GM18499 (cell line): Measurements from ENCODE around the gene ANKRD13A.
"Not testable (repeated sequence)": the region's sequence is repeated elsewhere in the genome, so short reads cannot be mapped to it uniquely, and the experiment has no call there.

ENCODE experiments used
- ATAC-seq: cut with Tn5 transposase; IDR thresholded peaks from one replicate; pipeline ENCODE4 v1.9.1; 2021; ENCODE audit warnings: moderate number of reproducible peaks; ENCODE audit not compliant: insufficient read depth, unreplicated experiment

Gene ANKRD13A

DNA sequence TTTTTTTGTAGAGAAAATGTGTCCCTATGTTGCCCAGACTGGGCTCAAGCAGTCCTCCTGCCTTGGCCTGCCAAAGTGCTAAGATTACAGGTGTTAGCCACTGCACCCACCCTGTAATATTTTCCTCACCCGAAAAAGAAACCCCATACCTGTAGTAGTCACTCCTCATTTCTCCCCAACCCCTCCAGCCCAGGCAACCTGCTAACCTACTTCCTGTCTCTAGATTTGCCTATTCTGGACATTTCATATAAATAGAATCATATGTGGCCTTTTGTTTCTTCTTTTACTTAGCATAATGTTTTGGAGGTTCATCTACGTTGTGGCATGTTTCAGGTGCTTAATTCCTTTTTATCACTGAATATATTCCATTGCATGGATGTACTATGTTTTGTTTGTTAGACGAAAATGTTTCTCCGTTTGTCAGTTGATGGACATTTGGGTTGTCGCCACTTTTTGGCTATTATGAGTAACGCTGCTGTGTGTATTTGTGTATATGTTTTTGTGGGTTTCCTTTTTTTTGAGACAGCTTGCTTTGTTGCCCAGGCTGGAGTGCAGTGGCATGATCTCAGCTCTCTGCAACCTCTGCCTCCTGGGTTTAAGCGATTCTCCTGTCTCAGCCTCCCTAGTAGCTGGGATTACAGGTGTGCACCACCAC, 6.2 kb downstream of the ANKRD13A start:
- no peak for ATAC-seq

DNA sequence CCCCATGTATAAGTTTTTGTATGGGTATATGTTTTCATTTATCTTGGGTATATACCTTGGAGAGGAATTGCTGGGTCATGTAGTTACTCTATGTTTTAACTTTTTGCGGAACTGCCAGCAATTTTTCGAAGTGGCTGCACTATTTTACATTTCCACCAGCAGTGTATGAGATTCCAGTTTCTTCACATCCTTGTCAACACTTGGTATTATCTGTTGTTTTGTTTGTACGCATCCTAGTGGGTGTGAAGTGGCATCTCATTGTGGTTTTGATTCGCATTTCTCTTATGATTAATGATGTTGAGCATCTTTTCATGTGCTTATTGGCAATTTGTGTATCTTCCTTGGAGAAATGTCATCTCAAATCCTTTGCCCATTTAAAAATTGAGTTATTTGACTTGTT, 6.9 kb downstream of the ANKRD13A start:
- ATAC-seq = no peak

DNA sequence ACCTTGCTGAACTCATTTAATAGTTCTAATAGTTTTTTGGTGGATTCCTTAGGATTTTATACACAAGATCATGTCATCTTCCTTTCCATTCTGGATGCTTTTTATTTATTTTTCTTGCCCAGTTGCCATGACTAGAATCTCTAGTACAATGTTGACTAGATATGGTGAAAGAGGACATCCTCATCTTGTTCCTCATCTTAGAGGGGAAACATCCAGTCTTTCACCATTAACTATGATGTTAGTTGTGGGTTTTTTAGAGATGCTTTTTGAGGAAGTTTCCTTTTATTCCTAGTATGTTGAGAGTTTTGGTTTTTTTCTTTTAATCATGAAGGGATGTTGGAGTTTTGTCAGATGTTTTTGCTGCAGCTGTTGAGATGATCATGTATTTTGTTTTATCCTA, 8.7 kb downstream of the ANKRD13A start:
- no peak for ATAC-seq

DNA sequence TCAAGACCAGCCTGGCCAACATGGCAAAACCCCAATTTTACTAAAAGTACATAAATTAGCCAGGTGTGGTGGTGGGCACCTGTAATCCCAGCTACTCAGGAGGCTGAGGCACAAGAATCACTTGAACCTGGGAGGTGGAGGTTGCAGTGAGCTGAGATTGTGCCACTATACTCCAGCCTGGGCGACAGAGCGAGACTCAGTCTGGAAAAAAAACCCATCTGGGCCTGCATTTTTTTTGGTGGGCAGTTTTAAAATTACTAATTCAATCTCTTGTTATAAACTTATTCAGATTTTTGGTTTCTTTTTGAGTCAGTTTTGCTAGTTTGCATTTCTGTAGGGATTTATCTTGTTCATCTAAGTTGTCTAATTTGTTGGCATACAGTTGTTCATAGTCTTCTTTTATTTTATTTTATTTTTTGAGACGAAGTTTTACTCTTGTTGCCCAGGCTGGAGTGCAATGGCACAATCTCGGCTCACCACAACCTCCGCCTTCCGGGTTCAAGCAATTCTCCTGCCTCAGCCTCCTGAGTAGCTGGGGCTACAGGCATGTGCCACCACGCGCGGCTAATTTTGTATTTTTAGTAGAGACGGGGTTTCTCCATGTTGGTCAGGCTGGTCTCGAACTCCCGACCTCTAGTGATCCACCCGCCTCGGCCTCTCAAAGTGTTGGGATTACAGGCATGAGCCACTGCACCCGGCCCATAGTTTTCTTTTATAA, 9.6 kb downstream of the ANKRD13A start:
- not testable (repeated sequence) for ATAC-seq

DNA sequence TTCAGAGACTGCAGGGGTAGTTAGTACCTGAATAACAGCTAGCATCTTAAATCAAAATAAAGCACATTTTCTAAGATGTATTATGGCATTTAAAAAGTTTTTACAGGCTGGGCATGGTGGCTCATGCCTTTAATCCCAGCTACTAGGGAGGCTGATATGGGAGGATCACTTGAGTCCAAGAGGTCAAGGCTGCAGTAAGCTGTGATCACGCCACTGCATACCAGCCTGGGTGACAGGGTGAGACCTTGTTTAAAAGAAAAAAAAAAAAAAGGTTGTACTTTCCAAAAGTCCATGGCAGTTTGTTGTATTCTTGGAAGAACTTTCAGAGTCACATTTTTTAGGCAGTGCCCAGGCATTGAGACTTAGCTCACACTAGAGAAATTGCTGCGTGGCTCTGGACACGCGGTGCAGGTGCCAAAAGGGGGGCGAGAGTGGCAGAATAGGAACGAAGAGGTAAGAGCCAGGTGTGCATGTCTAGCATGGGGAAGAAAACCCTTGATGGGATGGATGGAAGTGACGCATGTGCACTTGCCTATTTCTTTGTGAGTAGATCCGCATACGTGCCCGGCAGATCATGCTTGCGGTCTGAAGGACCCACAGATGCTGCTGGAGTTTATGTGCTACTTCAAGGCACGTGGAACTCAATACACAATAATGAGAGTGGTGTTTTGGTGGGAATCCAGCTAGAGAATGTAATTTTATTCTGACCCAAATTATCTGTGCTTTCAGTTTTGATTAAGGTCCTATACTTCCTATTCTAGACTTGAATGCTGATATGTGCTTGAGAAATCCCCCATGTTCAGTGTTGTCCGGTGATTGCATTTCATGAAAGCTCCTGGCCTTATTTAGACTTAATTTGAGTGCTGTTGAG, 11.9 kb downstream of the ANKRD13A start:
- no peak for ATAC-seq

DNA sequence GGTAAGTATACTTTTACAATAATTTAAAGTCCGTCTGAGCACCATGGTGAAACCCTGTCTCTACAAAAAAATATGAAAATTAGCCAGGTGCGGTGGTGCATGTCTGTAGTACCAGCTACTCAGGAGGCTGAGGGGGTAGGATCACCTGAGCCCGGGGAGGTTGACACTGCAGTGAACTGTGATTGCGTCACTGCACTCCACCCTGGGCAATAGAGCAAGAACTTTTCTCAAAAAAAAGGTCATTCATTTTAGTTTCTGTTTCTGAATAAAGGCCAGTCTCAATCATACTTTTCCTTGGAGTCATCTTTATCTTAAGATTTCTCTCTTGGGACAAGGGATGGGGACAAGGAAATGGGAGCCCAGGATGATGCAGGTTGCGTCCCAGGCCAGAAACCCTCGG, 12.9 kb downstream of the ANKRD13A start:
- ATAC-seq = no peak

DNA sequence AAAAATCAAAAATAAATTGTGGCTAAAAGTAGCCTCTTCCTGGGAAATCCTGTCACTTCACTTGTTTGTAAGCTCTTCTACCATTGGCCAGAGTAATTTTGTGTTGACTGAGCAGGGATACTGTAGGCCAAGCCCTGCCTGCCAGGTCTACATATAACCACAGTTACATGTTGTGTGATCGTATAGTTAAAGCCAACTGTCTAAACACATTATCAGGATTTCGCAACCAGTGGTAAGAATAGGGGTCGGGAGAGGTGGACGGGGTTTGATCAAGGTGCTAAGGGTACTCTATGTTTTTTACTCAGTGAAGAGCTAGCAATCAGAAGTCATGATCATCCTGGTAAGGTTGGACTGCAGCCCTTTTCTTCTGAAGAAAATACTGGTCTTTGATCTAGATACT, 13.4 kb downstream of the ANKRD13A start:
- ATAC-seq = no peak

DNA sequence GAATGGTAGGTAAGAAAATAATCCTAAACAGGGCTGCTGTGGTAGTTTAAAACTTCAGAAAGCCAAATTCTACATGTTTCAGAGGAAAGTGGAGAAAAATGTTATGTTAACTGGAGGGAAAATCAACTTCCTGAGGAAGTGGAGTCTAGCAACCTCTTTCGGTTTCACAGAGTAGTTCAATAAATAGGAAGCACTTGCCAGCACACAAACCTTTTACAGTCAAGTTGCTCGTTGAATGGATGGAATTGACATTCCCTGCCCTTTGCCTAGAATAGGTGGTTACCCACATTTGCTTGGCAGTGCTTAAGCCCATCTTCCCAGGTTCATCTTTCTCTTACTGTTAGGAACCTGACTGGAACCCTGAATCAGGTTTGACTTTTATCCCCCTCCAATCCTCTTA, 15.9 kb downstream of the ANKRD13A start:
- no peak for ATAC-seq

DNA sequence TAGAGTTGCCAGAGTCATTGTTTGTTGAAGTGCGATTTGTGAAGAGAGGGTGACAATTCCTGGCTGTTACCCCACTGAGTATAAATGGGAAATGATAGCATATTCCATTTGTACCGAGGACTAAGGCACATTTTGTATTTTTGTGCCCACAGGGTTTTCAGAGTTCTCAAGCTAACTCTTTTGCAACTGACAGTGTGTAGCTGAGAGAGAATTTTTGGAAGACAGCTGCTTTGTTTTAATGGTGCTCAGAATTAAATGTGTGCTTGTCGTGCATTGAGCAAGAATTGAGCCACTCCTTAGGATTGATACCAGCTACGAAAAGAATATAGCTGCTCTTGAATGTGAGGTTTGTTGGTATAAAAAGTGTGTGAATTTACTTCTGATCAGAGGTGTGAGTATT, 21.7 kb downstream of the ANKRD13A start:
- no peak for ATAC-seq

DNA sequence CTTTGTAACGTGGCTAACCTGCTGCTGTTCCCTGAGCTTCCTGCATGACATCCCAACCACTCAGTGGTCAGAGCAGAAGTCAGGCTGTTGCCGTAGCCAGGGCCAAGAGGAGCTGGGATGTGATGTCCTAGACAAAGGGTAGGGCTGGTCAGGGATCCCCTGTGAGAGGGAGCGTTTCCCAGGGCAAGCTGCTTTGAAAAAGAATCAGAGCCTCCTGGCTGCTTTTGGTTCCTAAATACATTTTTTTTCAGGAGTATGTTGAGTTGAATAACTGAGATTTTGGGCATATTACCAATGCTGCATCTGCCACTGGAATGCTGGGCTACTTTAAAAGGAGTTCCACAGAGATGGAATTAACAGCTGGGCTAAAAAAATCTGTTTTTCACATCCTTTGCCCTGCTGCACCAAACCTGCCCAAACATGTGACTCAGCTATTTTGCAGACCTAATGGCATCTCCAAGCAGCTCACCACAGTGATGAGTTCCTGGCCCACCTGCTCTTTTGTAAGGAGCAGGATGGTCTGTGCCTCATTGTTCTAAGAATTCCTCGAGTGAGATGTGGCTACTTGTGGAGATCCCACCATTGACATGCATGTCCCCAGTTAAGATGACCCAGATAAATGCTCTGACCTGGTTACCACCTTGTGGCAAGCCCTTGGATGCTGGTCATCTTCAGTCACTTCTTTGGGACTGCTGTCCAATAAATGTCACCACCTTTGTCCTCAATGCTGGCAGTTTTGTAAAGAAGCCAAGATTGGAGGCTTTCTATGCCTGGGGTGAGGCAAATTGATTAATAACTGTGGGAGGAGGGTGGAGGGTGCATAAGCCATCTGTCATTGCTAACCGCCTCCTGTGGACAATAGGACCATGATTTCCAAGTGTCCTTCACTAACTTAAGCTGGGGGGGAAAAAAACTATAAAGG, 24.1 kb downstream of the ANKRD13A start:
- ATAC-seq = no peak

DNA sequence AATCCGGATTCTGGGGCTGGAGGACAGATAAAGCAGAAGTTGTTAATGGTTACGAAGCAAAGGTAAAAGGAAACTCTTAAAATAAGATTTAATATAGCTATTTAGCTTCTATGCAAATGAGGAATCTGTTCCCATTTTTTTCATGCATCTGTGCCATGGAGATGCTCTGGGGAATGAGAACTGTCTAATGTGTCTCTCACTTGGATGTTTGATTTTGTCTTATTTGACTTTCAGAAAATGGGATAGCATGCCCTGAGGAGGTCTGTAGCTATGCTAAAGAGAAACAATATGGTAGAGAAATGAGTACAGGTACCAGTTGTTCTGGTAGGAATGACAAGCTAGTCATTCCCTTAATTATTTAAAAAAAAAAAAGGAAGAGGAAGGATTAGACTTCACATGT, 24.8 kb downstream of the ANKRD13A start:
- ATAC-seq = no peak

DNA sequence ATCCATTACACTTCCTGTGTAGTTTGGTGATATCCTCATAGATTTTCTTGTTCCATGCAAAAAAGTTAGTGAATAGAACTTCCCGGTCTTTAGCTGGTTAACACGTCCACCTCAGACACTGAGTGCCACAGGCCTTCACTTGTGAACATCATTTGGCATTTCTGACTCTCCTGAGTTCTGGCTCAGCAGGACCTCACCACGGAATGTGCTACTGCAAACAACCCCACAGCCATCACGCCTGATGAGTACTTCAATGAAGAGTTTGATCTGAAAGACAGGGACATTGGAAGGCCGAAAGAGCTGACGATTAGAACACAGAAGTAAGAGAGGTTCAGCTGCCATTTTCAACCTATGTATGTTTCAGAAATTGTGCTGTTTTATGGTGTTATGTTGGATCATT, 29.1 kb downstream of the ANKRD13A start:
- no peak for ATAC-seq

DNA sequence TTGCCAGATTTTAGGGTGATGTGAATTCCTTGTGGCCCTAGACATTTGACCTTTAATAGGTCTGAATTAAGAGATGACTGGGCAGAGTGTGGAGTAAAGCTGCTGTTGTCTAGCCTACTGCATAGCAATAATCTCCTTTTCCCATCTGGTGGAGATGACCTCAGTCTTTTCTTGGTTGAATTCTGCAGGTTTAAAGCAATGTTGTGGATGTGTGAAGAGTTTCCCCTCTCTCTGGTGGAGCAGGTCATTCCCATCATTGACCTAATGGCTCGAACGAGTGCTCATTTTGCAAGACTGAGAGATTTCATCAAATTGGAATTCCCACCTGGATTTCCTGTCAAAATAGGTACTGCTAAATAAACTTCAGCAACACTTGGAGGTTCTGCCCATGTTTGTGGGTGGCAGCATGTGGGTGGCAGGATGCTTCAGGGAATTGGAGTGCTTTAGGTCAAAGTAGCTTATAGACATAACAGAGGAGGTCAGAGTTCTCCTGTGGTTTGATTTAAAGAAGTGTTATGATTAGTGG, 30.1 kb downstream of the ANKRD13A start:
- ATAC-seq = no peak

DNA sequence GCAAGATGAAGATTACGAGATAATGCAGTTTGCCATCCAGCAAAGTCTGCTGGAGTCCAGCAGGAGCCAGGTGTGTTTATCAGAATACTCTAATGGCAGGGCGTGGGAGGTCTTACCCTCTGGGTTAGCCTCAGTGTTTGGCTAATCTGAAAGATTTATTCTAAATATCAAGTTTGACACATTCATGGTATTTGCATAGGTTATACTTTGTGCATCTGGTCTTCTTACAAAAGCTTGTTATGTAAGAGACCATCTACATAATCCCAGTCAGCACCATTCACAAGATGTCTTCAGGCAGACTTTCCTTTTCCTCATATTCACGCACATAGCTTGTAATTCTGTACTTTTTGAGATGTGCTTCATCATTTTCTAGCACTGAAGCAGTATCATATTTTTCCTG, 34.7 kb downstream of the ANKRD13A start:
- no peak for ATAC-seq

DNA sequence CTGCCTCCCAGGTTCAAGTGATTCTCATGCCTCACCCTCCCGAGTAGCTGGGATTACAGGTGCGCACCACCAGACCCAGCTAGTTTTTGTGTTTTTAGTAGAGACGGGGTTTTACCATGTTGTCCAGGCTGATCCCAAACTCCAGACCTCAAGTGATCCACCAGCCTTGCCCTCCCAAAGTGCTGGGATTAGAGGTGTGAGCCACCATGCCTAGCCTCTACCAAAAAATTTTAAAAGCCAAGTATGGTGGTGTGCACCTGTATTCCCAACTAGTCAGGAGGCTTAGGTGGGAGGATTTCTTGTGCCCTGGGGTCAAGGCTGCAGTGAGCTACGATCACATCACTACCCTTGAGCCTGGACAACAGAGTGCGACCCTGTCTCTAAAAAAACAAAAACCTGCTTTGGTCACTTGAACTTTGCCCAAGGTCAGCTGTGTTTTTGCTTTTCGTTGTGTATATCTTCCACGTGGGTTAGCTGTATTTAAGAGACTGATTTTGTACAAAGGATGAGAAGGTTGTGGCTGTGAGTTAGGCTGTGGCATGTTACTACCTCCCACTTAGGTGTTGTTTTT, 36.4 kb downstream of the ANKRD13A start:
- ATAC-seq = no peak

DNA sequence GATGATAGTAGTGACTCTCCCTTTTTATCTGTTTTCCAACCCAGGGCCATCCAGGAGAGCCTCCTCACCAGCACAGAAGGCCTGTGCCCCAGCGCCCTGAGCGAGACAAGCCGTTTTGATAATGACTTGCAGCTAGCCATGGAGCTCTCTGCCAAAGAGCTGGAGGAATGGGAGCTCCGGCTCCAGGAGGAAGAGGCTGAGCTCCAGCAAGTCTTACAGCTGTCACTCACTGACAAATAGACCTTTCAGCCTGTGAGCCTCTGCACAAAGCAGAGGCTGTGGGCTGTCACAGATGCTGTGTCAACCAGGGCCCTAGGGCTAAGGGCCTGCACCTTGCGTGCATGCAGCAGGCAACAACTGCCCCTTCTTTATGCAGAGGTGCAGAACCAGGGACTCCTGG, 38.1 kb downstream of the ANKRD13A start:
- ATAC-seq = no peak

DNA sequence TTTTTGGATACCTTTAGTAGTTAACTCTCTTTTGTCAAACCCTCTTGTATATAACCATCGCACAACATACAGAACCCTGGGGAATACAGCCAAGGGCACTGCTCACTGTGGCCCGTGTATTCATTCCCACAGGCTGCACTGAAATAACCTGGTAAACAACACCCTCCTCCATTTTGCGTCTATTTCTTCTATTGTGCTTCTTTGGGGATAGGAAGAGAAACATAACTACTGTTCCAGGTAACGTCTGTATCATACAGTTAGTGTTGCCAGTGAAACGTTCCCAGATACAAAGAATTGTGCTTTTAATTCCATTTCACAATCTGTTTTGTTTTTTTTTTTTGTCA, 39.5 kb downstream of the ANKRD13A start:
- no peak for ATAC-seq

DNA sequence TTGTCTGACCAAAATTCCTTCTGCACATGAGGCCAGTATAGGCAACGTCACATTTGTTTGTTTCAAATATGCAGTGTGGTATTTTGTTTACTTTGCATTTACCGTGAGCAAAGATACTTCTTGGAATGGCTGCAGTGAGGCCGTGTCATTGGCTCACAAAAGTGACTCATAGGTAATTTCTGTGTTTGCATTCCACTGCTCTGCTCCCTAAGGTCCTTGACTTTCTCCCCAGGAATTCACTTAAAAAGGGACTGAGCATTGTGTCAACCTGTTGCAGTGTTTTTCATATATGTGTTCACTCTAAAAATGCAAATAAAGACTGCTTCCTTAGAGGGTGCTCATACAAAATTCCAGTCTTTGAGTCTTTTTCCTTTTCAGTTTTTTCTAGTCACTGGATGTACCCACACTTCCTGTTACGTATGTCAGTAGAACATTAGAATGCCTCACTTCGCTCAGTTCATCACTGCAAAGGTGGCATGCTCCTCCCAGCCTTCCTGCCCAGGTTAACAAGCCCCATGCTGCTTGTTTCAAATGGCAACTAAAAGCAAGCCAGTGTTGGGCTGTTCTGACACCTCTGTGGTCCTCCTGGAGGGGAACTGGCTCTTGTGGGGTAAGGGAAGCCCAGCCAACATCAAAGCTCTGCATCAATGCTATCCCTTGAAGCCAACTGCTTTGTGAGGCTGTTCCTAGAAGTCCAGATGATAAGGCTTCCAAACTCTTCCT, 40.0 kb downstream of the ANKRD13A start:
- no peak for ATAC-seq

DNA sequence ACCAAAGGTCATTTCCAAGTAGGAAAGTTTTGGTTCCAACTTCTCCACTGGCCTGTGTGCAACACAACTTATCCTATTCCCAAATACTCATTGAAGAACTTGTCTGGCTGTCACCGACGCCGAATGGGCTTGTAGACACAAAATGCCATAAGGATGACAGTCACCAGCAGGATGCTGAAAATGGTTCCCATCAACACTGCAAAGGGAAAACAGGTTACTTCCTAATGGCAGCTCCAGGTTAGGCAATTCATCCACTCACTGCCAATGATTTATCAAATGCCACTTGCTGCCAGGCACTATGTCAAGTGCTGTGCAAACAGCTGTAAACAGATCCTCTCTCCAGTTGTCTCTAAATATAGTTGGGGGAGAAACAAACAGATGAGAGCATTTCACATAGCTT, 43.0 kb downstream of the ANKRD13A start:
- ATAC-seq = no peak
